Erythroblast (primary cell): Measurements from ENCODE around the gene KAT14.

Experiments used
- GATA1 ChIP-seq: IDR thresholded peaks from 2 replicates; pipeline ENCODE4 v1.6.1; 2011; ENCODE audit warnings: low read depth, mild to moderate bottlenecking, control low read depth, low read length, moderate library complexity
- POLR2A ChIP-seq: IDR thresholded peaks from 2 replicates; pipeline ENCODE4 v1.6.1; 2011; ENCODE audit warnings: mild to moderate bottlenecking, low read length

GRCh38 chr20:18101125-18101810 is 36.4 kb upstream of the KAT14 start:
- TF ChIP-seq POLR2A (no peak), GATA1 (no peak)
